CD4-positive, CD25-positive, alpha-beta regulatory T cell (primary cell): ENCODE measurements around the gene NRTN. TPM values are rescaled to one million over a fixed set of nuclear protein-coding genes. Genes with fewer than 3 reads are reported as not detected.
A peak's percentile ranks its signal among the peaks of the same experiment; 100 is the strongest.

Source experiments
- ATAC-seq, 2 donors: fragments of 150-1000 bp; cut with Tn5 transposase; one replicate each; pipeline ENCODE4 v1.10.0; 2021; ENCODE audit warnings: low read depth in 2 of 2, moderate number of reproducible peaks in 2 of 2, moderate library complexity in 1 of 2
- DNase-seq, 3 donors: peaks; one replicate each; pipeline versions ENCODE4 v3.0.0 to v3.0.0-alpha.2; 2012 to 2022; ENCODE audit warnings: mixed read lengths in 1 of 3
- H3K27ac ChIP-seq: one replicate; pipeline ENCODE4 v1.7.0; 2013; ENCODE audit warnings: mild to moderate bottlenecking, low read length; ENCODE audit not compliant: insufficient read depth, poor library complexity, severe bottlenecking
- H3K27me3 ChIP-seq: one replicate; pipeline ENCODE4 v1.7.0; 2013; ENCODE audit warnings: low read length; ENCODE audit not compliant: control insufficient read depth, insufficient read depth
- H3K36me3 ChIP-seq: one replicate; pipeline ENCODE4 v1.7.0; 2013; ENCODE audit warnings: mild to moderate bottlenecking, low read length, moderate library complexity; ENCODE audit not compliant: control insufficient read depth, insufficient read depth
- H3K4me1 ChIP-seq: 2 replicates; pipeline ENCODE4 v1.7.0; 2013; ENCODE audit warnings: mild to moderate bottlenecking, low read length; ENCODE audit not compliant: insufficient read depth, control insufficient read depth, poor library complexity, severe bottlenecking
- H3K4me3 ChIP-seq: one replicate; pipeline ENCODE4 v1.7.0; 2013; ENCODE audit warnings: low read depth, mild to moderate bottlenecking, low read length, moderate library complexity
- H3K9me3 ChIP-seq, 2 experiments: 1 replicate in 1 of 2; 2 replicates in 1 of 2; pipeline ENCODE4 v1.7.0; 2013; ENCODE audit warnings: low read length in 2 of 2, mild to moderate bottlenecking in 1 of 2, moderate library complexity in 1 of 2; ENCODE audit not compliant: control insufficient read depth in 2 of 2
- H3K27ac Mint-ChIP-seq, 3 donors: one replicate each; pipeline ENCODE4 v1.8.0; 2020 to 2022; ENCODE audit warnings: mild to moderate bottlenecking in 3 of 3, mixed read lengths in 3 of 3, moderate library complexity in 2 of 3
- H3K27me3 Mint-ChIP-seq: one replicate; pipeline ENCODE4 v1.8.0; 2022; ENCODE audit warnings: mild to moderate bottlenecking, mixed read lengths
- H3K36me3 Mint-ChIP-seq: one replicate; pipeline ENCODE4 v1.8.0; 2020; ENCODE audit warnings: mixed read lengths
- H3K4me1 Mint-ChIP-seq, 4 donors: one replicate each; pipeline ENCODE4 v1.8.0; 2020 to 2022; ENCODE audit warnings: mixed read lengths in 4 of 4, mild to moderate bottlenecking in 1 of 4
- H3K4me3 Mint-ChIP-seq, 4 donors: one replicate each; pipeline ENCODE4 v1.8.0; 2020 to 2022; ENCODE audit warnings: mild to moderate bottlenecking in 4 of 4, mixed read lengths in 4 of 4, moderate library complexity in 3 of 4
- H3K9me3 Mint-ChIP-seq, 7 donors: one replicate each; pipeline ENCODE4 v1.8.0; 2020 to 2022; ENCODE audit warnings: mixed read lengths in 7 of 7, mild to moderate bottlenecking in 3 of 7, moderate library complexity in 2 of 7
- polyA plus RNA-seq, 4 donors: library from polyadenylated mRNA; unstranded; fragments of 300-500 nt; fragmentation: Illumina TruSeq; gene quantifications; one replicate each; pipeline ENCODE4 v1.2.3, GENCODE V29; 2021
- total RNA-seq: library from RNA; stranded (reverse); gene quantifications from one replicate; pipeline ENCODE4 v1.2.3, GENCODE V29; 2022

NRTN gene
- total and polyA plus RNA-seq, 5 donors from 2014 or later: 0.21 to 0.68 TPM; not detected in 3

- Mint-ChIP-seq H3K27me3 (peaks cover 11% of the 10 kb centered on the region), H3K27ac (no peak overlapping the region), H3K4me3 (peak overlapping the region in 1 of 4 donors; percentile 63), H3K9me3 (peaks cover 0 to 1% (median 0%) of the 10 kb centered on the region in 7 donors), H3K4me1 (peaks cover 0 to 15% (median 12%) of the 10 kb centered on the region in 4 donors), H3K36me3 (peaks cover 22% of the 10 kb centered on the region)
- Histone ChIP-seq H3K4me1 (peaks cover 7% of the 10 kb centered on the region), H3K4me3 (no peak overlapping the region), H3K36me3 (peaks cover 42% of the 10 kb centered on the region), H3K27me3 (no peaks in the 10 kb centered on the region), H3K9me3 (no peaks in the 10 kb centered on the region), H3K27ac (no peak overlapping the region)
- DNase-seq: no peak
- no peak for ATAC-seq
These were observed 18.1 kb upstream of the NRTN start for GRCh38 chr19:5786593-5787408.

GRCh38 chr19:5787409-5788182 lies 17.3 kb upstream of the NRTN start:
- no peaks in the 10 kb centered on the region for H3K27me3 ChIP-seq
- H3K4me3 ChIP-seq: no peak overlapping the region
- peaks cover 7% of the 10 kb centered on the region for H3K4me1 ChIP-seq
- ATAC-seq: no peak
- no peak for DNase-seq
- Mint-ChIP-seq H3K36me3 (peaks cover 22% of the 10 kb centered on the region), H3K27ac (no peak overlapping the region), H3K4me3 (no peak overlapping the region), H3K4me1 (peaks cover 0 to 15% (median 12%) of the 10 kb centered on the region in 4 donors), H3K27me3 (peaks cover 11% of the 10 kb centered on the region), H3K9me3 (peaks cover 0 to 1% (median 0%) of the 10 kb centered on the region in 7 donors)
- no peaks in the 10 kb centered on the region for H3K9me3 ChIP-seq
- H3K27ac ChIP-seq: no peak overlapping the region
- peaks cover 42% of the 10 kb centered on the region for H3K36me3 ChIP-seq

- Mint-ChIP-seq H3K4me1 (peaks cover 0 to 15% (median 12%) of the 10 kb centered on the region in 4 donors), H3K9me3 (peaks cover 0 to 1% (median 0%) of the 10 kb centered on the region in 7 donors), H3K4me3 (peak overlapping the region in 1 of 4 donors; percentile 32), H3K36me3 (peaks cover 22% of the 10 kb centered on the region), H3K27ac (peak overlapping the region in 1 of 3 donors; percentile 76), H3K27me3 (peaks cover 11% of the 10 kb centered on the region)
- H3K4me1 ChIP-seq: peaks cover 7% of the 10 kb centered on the region
- H3K36me3 ChIP-seq: peaks cover 42% of the 10 kb centered on the region
- no peaks in the 10 kb centered on the region for H3K9me3 ChIP-seq
- no peak for ATAC-seq
- no peaks in the 10 kb centered on the region for H3K27me3 ChIP-seq
- no peak overlapping the region for H3K4me3 ChIP-seq
- DNase-seq: no peak
- no peak overlapping the region for H3K27ac ChIP-seq
These were observed 16.4 kb upstream of the NRTN start for GRCh38 chr19:5788422-5788821.

GRCh38 chr19:5789351-5789761 lies 15.5 kb upstream of the NRTN start:
- Histone ChIP-seq H3K27ac (no peak overlapping the region), H3K4me3 (no peak overlapping the region), H3K27me3 (no peaks in the 10 kb centered on the region), H3K9me3 (no peaks in the 10 kb centered on the region), H3K4me1 (peaks cover 7% of the 10 kb centered on the region), H3K36me3 (peaks cover 42% of the 10 kb centered on the region)
- H3K27ac Mint-ChIP-seq: no peak overlapping the region
- peaks cover 11% of the 10 kb centered on the region for H3K27me3 Mint-ChIP-seq
- peaks cover 0 to 1% (median 0%) of the 10 kb centered on the region in 7 donors for H3K9me3 Mint-ChIP-seq
- peaks cover 22% of the 10 kb centered on the region for H3K36me3 Mint-ChIP-seq
- H3K4me1 Mint-ChIP-seq: peaks cover 0 to 15% (median 12%) of the 10 kb centered on the region in 4 donors
- peak overlapping the region in 2 of 4 donors; percentile 31 to 99 for H3K4me3 Mint-ChIP-seq
- DNase-seq (no peak), ATAC-seq (no peak)

- H3K4me3 Mint-ChIP-seq: peak overlapping the region; percentile 94 to 100 (median 98)
- ATAC-seq (no peak), DNase-seq (no peak)
- no peaks in the 10 kb centered on the region for H3K27me3 ChIP-seq
- peaks cover 22% of the 10 kb centered on the region for H3K36me3 Mint-ChIP-seq
- peaks cover 11% of the 10 kb centered on the region for H3K27me3 Mint-ChIP-seq
- no peaks in the 10 kb centered on the region for H3K9me3 ChIP-seq
- H3K9me3 Mint-ChIP-seq: peaks cover 0 to 1% (median 0%) of the 10 kb centered on the region in 7 donors
- H3K36me3 ChIP-seq: peaks cover 40% of the 10 kb centered on the region
- H3K27ac Mint-ChIP-seq: peak overlapping the region; percentile 99 to 100 (median 100)
- peak overlapping the region; percentile 72 for H3K4me3 ChIP-seq
- H3K4me1 Mint-ChIP-seq: peaks cover 0 to 15% (median 12%) of the 10 kb centered on the region in 4 donors
- peaks cover 7% of the 10 kb centered on the region for H3K4me1 ChIP-seq
- H3K27ac ChIP-seq: peak overlapping the region; percentile 99
These were observed 14.8 kb upstream of the NRTN start for GRCh38 chr19:5789886-5790558.

- peak within 1 kb of the TSS; percentile 94 to 100 (median 98) for H3K4me3 Mint-ChIP-seq
- peaks cover 11% of the 10 kb centered on the region for H3K27me3 Mint-ChIP-seq
- peaks cover 0 to 1% (median 0%) of the 10 kb centered on the region in 7 donors for H3K9me3 Mint-ChIP-seq
- peaks cover 0 to 15% (median 12%) of the 10 kb centered on the region in 4 donors for H3K4me1 Mint-ChIP-seq
- H3K27me3 ChIP-seq: no peaks in the 10 kb centered on the region
- DNase-seq: peak; percentile 93 to 99 (median 96)
- H3K27ac ChIP-seq: peak within 1 kb of the TSS; percentile 99
- H3K36me3 ChIP-seq: peaks cover 34% of the 10 kb centered on the region
- H3K27ac Mint-ChIP-seq: peak within 1 kb of the TSS; percentile 99 to 100 (median 100)
- ATAC-seq: peak; percentile 95 to 96
- peaks cover 7% of the 10 kb centered on the region for H3K4me1 ChIP-seq
- peaks cover 22% of the 10 kb centered on the region for H3K36me3 Mint-ChIP-seq
- H3K4me3 ChIP-seq: peak within 1 kb of the TSS; percentile 72
- no peaks in the 10 kb centered on the region for H3K9me3 ChIP-seq
These were observed 14.0 kb upstream of the NRTN start, which contains the start of gene DUS3L for GRCh38 chr19:5790559-5791520. TSS of gene DUS3L (minus strand) at chr19:5791163. CDS start at chr19:5791141, 22 bp downstream.
